BLaER1 treated with 17β-estradiol and CSF1 and Interleukin-3, amounts not matched to agents 10 nM and 100 nM (cell line): Measurements from ENCODE around the gene SULT1C4.
"Not testable (repeated sequence)": the region's sequence is repeated elsewhere in the genome, so short reads cannot be mapped to it uniquely, and the experiment has no call there.

Experiments used
- H3K27ac ChIP-seq, 11 experiments: shearing (Covaris generic); formaldehyde crosslinking; 2 replicates each; pipeline ENCODE4 v1.8.1; 2022
- H3K27me3 ChIP-seq, 11 experiments: shearing (Covaris generic); formaldehyde crosslinking; 2 replicates each; pipeline ENCODE4 v1.8.1; 2022
- H3K36me3 ChIP-seq, 11 experiments: shearing (Covaris generic); formaldehyde crosslinking; 2 replicates each; pipeline ENCODE4 v1.8.1; 2022
- H3K4me1 ChIP-seq, 10 experiments: shearing (Covaris generic); formaldehyde crosslinking; 2 replicates each; pipeline ENCODE4 v1.8.1; 2022
- H3K4me2 ChIP-seq, 11 experiments: shearing (Covaris generic); formaldehyde crosslinking; 2 replicates each; pipeline ENCODE4 v1.8.1; 2022
- H3K4me3 ChIP-seq, 10 experiments: shearing (Covaris generic); formaldehyde crosslinking; 2 replicates each; pipeline ENCODE4 v1.8.1; 2022
- H3K9ac ChIP-seq, 11 experiments: shearing (Covaris generic); formaldehyde crosslinking; 2 replicates each; pipeline ENCODE4 v1.8.1; 2022
- H3K9me3 ChIP-seq, 11 experiments: shearing (Covaris generic); formaldehyde crosslinking; replicated peaks in 1 of 11; 2 replicates each; pipeline ENCODE4 v1.8.1; 2022
- H4K20me1 ChIP-seq, 11 experiments: shearing (Covaris generic); formaldehyde crosslinking; 2 replicates each; pipeline ENCODE4 v1.8.1; 2022
- Cebpa-rat ChIP-seq, 11 experiments: shearing (Covaris generic); IDR thresholded peaks; 2 replicates each; pipeline ENCODE4 v1.8.1; 2022

SULT1C4 gene

DNA sequence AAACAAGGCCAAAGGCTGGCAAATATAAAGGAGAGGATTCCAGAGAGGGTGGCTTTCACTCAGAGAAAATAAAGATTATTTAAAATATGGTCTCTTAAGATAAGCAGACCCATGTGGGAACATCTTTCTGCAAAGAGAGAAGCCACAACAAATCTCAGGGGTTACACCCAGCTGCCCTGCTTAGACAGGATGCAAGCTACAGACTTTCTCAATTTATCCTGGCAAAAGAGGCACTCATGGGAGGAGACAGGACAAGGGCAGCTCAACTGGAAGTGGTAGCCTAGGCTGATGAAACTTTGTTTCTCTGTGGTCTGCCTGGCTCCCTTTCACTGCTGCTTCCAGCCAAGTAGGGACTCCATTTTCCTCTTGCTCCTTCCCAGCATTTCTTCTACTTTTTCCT, 25.9 kb upstream of the SULT1C4 start:
- no peak for TF ChIP-seq Cebpa-rat (IDR thresholded peaks at IDR 0.05)
- no peak overlapping the region for H3K27ac ChIP-seq

DNA sequence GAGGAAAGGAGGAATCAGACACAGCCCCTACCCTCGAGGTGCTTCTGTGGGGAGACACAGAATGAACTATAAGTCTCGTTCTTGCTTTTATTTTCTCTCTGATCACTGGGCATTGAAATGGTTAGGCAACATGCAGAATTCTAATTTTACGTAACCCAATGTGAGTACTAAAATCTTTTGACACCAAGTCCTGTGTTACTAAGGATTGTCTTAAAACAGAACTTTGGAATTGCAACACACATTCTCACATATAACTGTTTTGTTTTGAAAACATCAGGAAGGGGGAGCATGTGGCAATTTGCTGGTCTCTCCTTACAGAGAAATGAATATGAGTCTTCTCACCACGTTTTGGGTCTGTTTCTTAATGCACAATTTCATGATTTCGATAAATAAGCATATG, 23.6 kb upstream of the SULT1C4 start:
- no peak for TF ChIP-seq Cebpa-rat (IDR thresholded peaks at IDR 0.05)

More for the DNA sequence above, 25.9 kb upstream of the SULT1C4 start:
- H4K20me1 ChIP-seq, result no peaks in the 10 kb centered on the region
- peaks cover 0 to 12% (median 3%) of the 10 kb centered on the region in 11 experiments; a peak in 4 of 22 replicates for H3K9me3 ChIP-seq
- H3K4me3 ChIP-seq, result no peak overlapping the region
- H3K36me3 ChIP-seq, result no peaks in the 10 kb centered on the region
- no peak overlapping the region for H3K9ac ChIP-seq
- H3K27me3 ChIP-seq, result no peaks in the 10 kb centered on the region
- H3K4me1 ChIP-seq, result peaks cover 0 to 21% (median 12%) of the 10 kb centered on the region in 10 experiments; a peak in 14 of 20 replicates
- peak overlapping the region in 5 of 11 experiments; percentile 8 to 36 (median 26); a peak in 5 of 22 replicates for H3K4me2 ChIP-seq

DNA sequence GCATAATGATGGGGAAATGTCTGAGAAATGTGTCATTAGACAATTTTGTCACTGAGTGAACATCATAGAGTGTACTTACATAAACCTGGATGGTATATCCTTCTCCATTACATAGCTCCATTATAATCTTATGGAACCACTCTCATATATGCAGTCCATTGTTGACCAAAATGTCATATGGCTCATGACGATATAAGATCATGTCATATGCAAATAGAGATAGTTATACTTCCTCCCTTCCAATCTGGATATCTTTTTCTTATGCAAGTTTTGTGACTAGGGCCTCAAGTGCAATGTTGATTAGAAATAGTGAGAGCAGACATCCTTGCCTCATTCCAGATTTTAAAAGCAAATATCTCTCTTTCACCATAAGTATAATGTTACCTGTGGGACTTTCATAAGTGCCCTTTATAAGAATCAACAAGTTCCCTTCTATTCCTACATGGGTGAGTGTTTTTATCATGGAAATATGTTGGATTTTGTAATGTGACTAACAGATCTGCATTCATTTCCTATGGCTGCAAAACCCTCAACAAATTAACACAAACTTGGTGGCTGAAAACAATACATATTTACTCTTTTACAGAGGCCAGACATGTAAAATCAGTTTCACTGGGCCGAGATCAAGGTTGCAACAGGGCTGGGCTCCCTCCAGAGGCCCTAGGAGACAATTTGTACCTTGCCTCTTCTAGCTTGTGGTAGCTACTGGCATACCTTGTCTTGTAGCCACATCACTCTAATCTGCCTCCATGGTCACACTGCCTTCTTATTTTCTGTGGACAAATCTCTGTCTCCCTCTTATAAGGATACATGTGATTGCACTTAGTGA, 21.6 kb upstream of the SULT1C4 start:
- peaks cover 0 to 12% (median 3%) of the 10 kb centered on the region in 11 experiments; a peak in 4 of 22 replicates for H3K9me3 ChIP-seq
- TF ChIP-seq Cebpa-rat (IDR thresholded peaks at IDR 0.05), result no peak

More for the DNA sequence above, 23.6 kb upstream of the SULT1C4 start:
- Histone ChIP-seq H3K36me3 (no peaks in the 10 kb centered on the region), H3K4me1 (peaks cover 0 to 11% (median 2%) of the 10 kb centered on the region in 10 experiments; a peak in 13 of 20 replicates), H3K4me3 (no peak overlapping the region), H3K9me3 (peaks cover 0 to 12% (median 3%) of the 10 kb centered on the region in 11 experiments; a peak in 4 of 22 replicates), H3K4me2 (no peak overlapping the region), H3K9ac (no peak overlapping the region), H3K27me3 (no peaks in the 10 kb centered on the region), H3K27ac (no peak overlapping the region), H4K20me1 (no peaks in the 10 kb centered on the region)

DNA sequence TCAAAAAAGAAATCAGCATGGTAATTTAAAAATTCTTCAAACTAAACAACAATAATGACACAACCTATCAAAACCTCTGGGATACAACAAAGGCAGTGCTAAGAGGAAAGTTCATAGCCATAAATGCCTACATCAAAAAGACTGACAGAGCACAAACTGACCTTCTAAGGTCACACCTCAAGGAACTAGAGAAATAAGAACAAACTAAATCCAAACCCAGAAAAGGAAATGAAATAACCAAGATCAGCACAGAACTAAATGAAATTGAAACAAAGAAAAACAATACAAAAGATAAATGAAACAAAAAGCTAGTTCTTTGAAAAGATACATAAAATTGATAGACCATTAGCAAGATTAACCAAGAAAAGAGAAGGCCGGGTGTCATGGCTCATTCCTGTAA, 18.4 kb upstream of the SULT1C4 start:
- H3K36me3 ChIP-seq, H3K9me3 ChIP-seq, H3K9ac ChIP-seq, H3K4me2 ChIP-seq, H3K4me3 ChIP-seq, H3K27ac ChIP-seq, H3K27me3 ChIP-seq, H4K20me1 ChIP-seq: not testable (repeated sequence)
- H3K4me1 ChIP-seq, result peaks cover 0 to 19% (median 0%) of the 10 kb centered on the region in 10 experiments; a peak in 5 of 20 replicates

More for the DNA sequence above, 21.6 kb upstream of the SULT1C4 start:
- peaks cover 0 to 11% (median 0%) of the 10 kb centered on the region in 10 experiments; a peak in 5 of 20 replicates for H3K4me1 ChIP-seq
- no peak overlapping the region for H3K4me3 ChIP-seq
- no peaks in the 10 kb centered on the region for H4K20me1 ChIP-seq
- no peak overlapping the region for H3K4me2 ChIP-seq
- H3K27me3 ChIP-seq, result no peaks in the 10 kb centered on the region
- H3K36me3 ChIP-seq, result no peaks in the 10 kb centered on the region
- no peak overlapping the region for H3K27ac ChIP-seq
- no peak overlapping the region for H3K9ac ChIP-seq

DNA sequence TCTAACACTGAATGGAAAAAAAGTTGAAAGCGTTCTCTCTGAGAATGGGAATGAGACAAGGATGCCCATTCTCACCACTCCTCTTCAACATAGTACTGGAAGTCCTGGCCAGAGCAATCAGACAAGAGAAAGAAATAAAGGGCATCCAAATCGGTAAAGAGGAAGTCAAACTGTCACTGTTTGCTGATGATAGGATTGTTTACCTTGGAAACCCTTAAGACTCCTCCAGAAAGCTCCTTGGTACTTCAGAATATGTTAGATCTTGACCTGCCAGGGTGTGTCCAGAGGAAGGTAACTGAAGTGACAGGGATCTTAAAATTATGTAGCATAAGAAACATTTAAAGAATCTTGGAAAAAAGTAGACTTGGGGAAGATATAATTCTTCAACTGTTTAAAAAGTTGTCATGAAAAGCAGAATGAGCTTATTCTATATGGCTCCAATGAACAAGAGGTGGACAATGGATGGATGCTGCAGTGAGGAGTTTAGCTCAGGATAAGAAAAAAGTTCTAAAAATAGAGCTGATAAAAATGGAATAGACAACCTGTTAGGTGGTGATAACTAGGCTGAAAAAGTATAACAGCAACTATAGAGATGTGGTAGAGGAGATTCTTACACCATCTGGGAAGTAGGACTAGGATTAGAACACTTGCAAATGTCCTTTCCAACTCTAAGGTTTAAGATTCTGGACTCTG, 16.8 kb upstream of the SULT1C4 start:
- Histone ChIP-seq H3K27ac (no peak overlapping the region), H3K4me1 (peaks cover 0 to 19% (median 0%) of the 10 kb centered on the region in 10 experiments; a peak in 5 of 20 replicates), H3K9ac (no peak overlapping the region), H3K36me3 (0 out of 22 replicates have a peak, but pooled peaks cover 0 to 3% (median 0%) of the 10 kb centered on the region in 11 experiments), H3K27me3 (no peaks in the 10 kb centered on the region), H3K9me3 (peaks cover 0 to 18% (median 6%) of the 10 kb centered on the region in 11 experiments; a peak in 8 of 22 replicates), H3K4me3 (no peak overlapping the region), H4K20me1 (no peaks in the 10 kb centered on the region), H3K4me2 (no peak overlapping the region)
- no peak for TF ChIP-seq Cebpa-rat (IDR thresholded peaks at IDR 0.05)

DNA sequence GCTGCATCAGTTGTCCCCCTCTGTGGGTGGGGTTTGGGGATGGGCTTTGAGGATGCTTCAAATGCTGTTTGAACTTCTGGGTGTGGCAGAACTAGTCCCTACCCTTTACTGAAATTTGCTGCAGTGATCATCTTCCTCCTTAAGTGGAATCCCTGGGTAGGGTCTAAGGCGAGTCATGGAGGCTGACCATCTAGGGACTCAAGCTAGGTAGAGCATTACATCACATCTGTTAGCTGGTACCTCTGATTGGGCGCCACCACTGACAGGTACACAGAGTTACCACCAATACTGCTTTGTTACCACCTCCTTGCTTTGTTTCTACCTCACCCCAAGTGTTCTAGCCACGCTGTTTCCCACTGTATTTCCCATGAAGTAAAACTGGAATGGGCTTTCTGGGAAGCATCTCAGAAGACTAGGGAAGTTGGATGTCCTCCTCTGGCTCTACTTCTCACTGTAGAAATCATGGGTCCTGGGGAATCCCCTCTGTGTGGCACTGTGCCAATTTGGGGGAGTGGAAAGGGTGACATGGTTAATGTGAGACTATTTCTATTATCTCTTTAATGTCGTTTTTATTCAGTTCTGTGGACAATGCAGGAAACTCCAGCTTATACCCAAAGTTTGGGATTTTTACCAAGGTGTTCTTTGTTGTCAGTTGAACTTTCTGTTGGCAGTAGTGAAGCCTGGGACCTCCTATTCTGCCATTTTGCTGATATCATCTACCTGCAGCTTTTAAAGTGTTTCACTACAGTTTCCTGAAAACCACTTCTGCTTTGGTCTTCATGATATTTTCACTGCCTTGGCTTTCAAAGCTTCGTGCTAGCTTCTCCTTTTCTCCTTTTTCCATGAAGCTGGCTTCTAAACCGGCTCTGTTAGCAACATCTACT, 14.5 kb upstream of the SULT1C4 start:
- no peak for TF ChIP-seq Cebpa-rat (IDR thresholded peaks at IDR 0.05)
- no peak overlapping the region for H3K9ac ChIP-seq
- H3K36me3 ChIP-seq, result 0 out of 22 replicates have a peak, but pooled peaks cover 0 to 3% (median 0%) of the 10 kb centered on the region in 11 experiments
- no peak overlapping the region for H3K4me3 ChIP-seq
- no peaks in the 10 kb centered on the region for H4K20me1 ChIP-seq
- peaks cover 0 to 19% (median 0%) of the 10 kb centered on the region in 10 experiments; a peak in 5 of 20 replicates for H3K4me1 ChIP-seq
- H3K9me3 ChIP-seq, result peaks cover 0 to 24% (median 6%) of the 10 kb centered on the region in 11 experiments; a peak in 8 of 22 replicates
- peak overlapping the region in 3 of 11 experiments; percentile 13 to 51 (median 22); a peak in 5 of 22 replicates for H3K4me2 ChIP-seq
- H3K27me3 ChIP-seq, result no peaks in the 10 kb centered on the region
- H3K27ac ChIP-seq, result no peak overlapping the region

DNA sequence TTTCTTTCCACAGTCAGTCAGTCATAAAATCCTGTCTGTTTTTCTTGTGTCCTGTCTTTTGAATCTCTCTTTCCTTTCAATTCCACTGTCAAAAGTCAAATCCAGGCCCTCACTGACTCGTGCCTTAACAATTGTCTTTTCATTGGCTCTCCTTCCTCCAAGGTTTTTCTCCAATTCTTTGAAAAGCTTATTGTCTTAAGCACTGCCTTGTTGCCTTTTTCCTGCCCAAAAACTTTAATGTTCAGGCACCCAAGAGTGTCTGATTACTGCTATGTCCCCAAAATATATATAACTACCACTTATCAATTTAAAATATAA, 13.9 kb upstream of the SULT1C4 start:
- H3K27ac ChIP-seq, result no peak overlapping the region
- H4K20me1 ChIP-seq, result no peaks in the 10 kb centered on the region
- no peak overlapping the region for H3K4me3 ChIP-seq
- H3K4me2 ChIP-seq, result peak overlapping the region in 3 of 11 experiments; percentile 13 to 51 (median 22); a peak in 5 of 22 replicates
- H3K9me3 ChIP-seq, result peaks cover 0 to 24% (median 6%) of the 10 kb centered on the region in 11 experiments; a peak in 8 of 22 replicates
- H3K9ac ChIP-seq, result no peak overlapping the region
- H3K4me1 ChIP-seq, result peaks cover 0 to 19% (median 0%) of the 10 kb centered on the region in 10 experiments; a peak in 5 of 20 replicates
- no peak for TF ChIP-seq Cebpa-rat (IDR thresholded peaks at IDR 0.05)
- H3K27me3 ChIP-seq, result no peaks in the 10 kb centered on the region
- 0 out of 22 replicates have a peak, but pooled peaks cover 0 to 3% (median 0%) of the 10 kb centered on the region in 11 experiments for H3K36me3 ChIP-seq

DNA sequence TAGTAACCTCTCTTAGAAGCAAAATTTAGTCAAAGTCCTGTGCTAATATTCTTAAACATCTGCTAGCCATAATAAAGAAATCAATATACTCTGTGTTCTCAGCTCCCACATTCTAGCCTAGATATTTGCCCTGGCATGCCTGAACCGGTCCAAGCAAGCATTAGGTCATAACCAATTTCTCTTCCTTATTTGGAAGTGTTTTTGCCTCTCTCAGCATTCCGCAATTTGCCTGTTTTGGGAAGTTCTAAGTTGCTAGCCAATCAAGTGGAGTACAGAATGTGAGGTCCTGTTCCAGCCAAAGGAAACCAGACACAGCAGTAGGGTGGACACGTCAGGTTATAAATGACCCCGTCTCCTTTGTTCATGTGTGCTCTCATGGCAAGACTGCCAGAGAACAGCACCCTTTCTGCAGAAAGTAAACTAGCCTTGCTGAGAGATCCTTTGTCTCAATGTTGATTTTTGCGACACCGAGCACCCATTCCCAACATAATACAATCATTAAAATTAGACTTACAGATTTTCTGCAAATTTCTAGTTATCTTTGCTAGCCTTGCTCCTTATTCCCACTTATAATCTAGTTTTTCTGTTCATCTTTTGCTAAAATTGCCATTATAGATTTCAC, 13.0 kb upstream of the SULT1C4 start:
- no peak for TF ChIP-seq Cebpa-rat (IDR thresholded peaks at IDR 0.05)
- Histone ChIP-seq H3K9me3 (peaks cover 0 to 24% (median 6%) of the 10 kb centered on the region in 11 experiments; a peak in 8 of 22 replicates), H4K20me1 (no peaks in the 10 kb centered on the region), H3K27me3 (no peaks in the 10 kb centered on the region), H3K4me1 (peaks cover 0 to 19% (median 0%) of the 10 kb centered on the region in 10 experiments; a peak in 5 of 20 replicates), H3K4me3 (no peak overlapping the region), H3K9ac (no peak overlapping the region), H3K27ac (no peak overlapping the region), H3K36me3 (0 out of 22 replicates have a peak, but pooled peaks cover 0 to 3% (median 0%) of the 10 kb centered on the region in 11 experiments), H3K4me2 (no peak overlapping the region)
